GM10248 (cell line): Measurements from ENCODE around the gene MTMR1.

Source experiments
- CTCF ChIA-PET: fragments of 300-600 bp; sonication (Branson Sonifier 250); formaldehyde crosslinking; extraction: SDS; loops from one replicate; lab custom pipeline; 2021; ENCODE audit warnings: antibody characterized with exemption; lab: Yijun Ruan, JAX
- POLR2A ChIA-PET: fragments of 350-650 bp; sonication (Branson Sonifier 250); formaldehyde crosslinking; extraction: SDS; loops from one replicate; lab custom pipeline; 2020; ENCODE audit warnings: antibody characterized with exemption; lab: Yijun Ruan, JAX
- DNase-seq: peaks from one replicate; pipeline ENCODE4 v3.0.0; 2012; ENCODE audit errors: extremely low spot score
- CTCF ChIP-seq: IDR thresholded peaks from 2 replicates; pipeline ENCODE4 v1.5.1; 2012; ENCODE audit warnings: mild to moderate bottlenecking, low read depth; ENCODE audit errors: extremely low read depth, missing control alignments, control extremely low read depth

The MTMR1 gene

GRCh38 chrX:150719621-150720020 lies 26.4 kb downstream of the MTMR1 start:
- TF ChIP-seq CTCF, result no peak
- ChIA-PET POLR2A (no interaction called here), CTCF (interaction anchor here (4.4 kb wide), 1 partner anchor 36 kb away, joined by 26 read pairs; no protein-coding TSS in a partner anchor)
- DNase-seq, result no peak

- DNase-seq, result no peak
- ChIA-PET CTCF (interaction anchor here (0.7 to 1.3 kb wide), 2 partner anchors 9 to 13 kb away, joined by 3 read pairs; no protein-coding TSS in a partner anchor), POLR2A (no interaction called here)
- no peak for TF ChIP-seq CTCF
These were observed 36.8 kb downstream of the MTMR1 start for GRCh38 chrX:150729956-150730355.

- ChIA-PET POLR2A (no interaction called here), CTCF (no interaction called here)
- no peak for DNase-seq
- TF ChIP-seq CTCF, result no peak
These were observed 37.5 kb downstream of the MTMR1 start for GRCh38 chrX:150730719-150731118.

- POLR2A ChIA-PET, result no interaction called here
These were observed 38.6 kb downstream of the MTMR1 start for GRCh38 chrX:150731795-150732194.

GRCh38 chrX:150736475-150736874 lies 43.3 kb downstream of the MTMR1 start:
- CTCF ChIA-PET, result no interaction called here
- TF ChIP-seq CTCF, result no peak
- POLR2A ChIA-PET, result no interaction called here
- DNase-seq, result no peak

More at GRCh38 chrX:150731795-150732194, 38.6 kb downstream of the MTMR1 start:
- DNase-seq, result no peak
- TF ChIP-seq CTCF, result no peak
- CTCF ChIA-PET, result interaction anchor here (1.8 kb wide), 1 partner anchor 14 kb away, joined by 7 read pairs; no protein-coding TSS in a partner anchor

GRCh38 chrX:150752124-150752523 lies 58.9 kb downstream of the MTMR1 start:
- CTCF ChIA-PET, result interaction anchor here (3.0 kb wide), 1 partner anchor 20 kb away, joined by 9 read pairs; no protein-coding TSS in a partner anchor
- POLR2A ChIA-PET, result interaction anchor here (0.7 kb wide), 1 partner anchor 209 kb away, joined by 10 read pairs; no protein-coding TSS in a partner anchor
- DNase-seq, result no peak
- TF ChIP-seq CTCF, result no peak
